MM.1S (cell line): Measurements from ENCODE around the gene MIEF2.

Source experiments
- DNase-seq: peaks from one replicate; pipeline ENCODE4 v3.0.0-alpha.2; 2015
- H2AFZ ChIP-seq: fragments of 300-600 bp; sonication (generic); 2 replicates; pipeline ENCODE4 v1.6.0; 2016; ENCODE audit warnings: antibody characterized with exemption, low read length
- H3F3A ChIP-seq: fragments of 300-600 bp; sonication (generic); 2 replicates; pipeline ENCODE4 v1.6.1; 2016; ENCODE audit warnings: mild to moderate bottlenecking, antibody characterized with exemption, low read length, moderate library complexity, mixed read lengths; ENCODE audit not compliant: insufficient read depth
- H3K27ac ChIP-seq: fragments of 300-600 bp; sonication (generic); 2 replicates; pipeline ENCODE4 v1.5.1; 2016; ENCODE audit warnings: mild to moderate bottlenecking, low read length
- H3K27me3 ChIP-seq: fragments of 300-600 bp; sonication (generic); replicated peaks from 2 replicates; pipeline ENCODE4 v1.6.0; 2016; ENCODE audit warnings: low read length; ENCODE audit not compliant: insufficient read depth
- H3K36me3 ChIP-seq: fragments of 300-600 bp; sonication (generic); replicated peaks from 2 replicates; pipeline ENCODE4 v1.6.1; 2016; ENCODE audit warnings: mild to moderate bottlenecking, low read length, mixed read lengths; ENCODE audit not compliant: insufficient read depth
- H3K4me1 ChIP-seq: fragments of 300-600 bp; sonication (generic); 2 replicates; pipeline ENCODE4 v1.6.1; 2016; ENCODE audit warnings: low read length, mixed read lengths
- H3K4me2 ChIP-seq: fragments of 300-600 bp; sonication (generic); 2 replicates; pipeline ENCODE4 v1.6.0; 2016; ENCODE audit warnings: low read depth, low read length
- H3K4me3 ChIP-seq: fragments of 300-600 bp; sonication (generic); 2 replicates; pipeline ENCODE4 v1.5.1; 2016; ENCODE audit warnings: low read length, mixed read lengths
- H3K79me2 ChIP-seq: fragments of 300-600 bp; sonication (generic); 2 replicates; pipeline ENCODE4 v1.6.1; 2016; ENCODE audit warnings: mixed run types, low read length, mixed read lengths
- H3K9ac ChIP-seq: fragments of 300-600 bp; sonication (generic); 2 replicates; pipeline ENCODE4 v1.6.1; 2016; ENCODE audit warnings: low read length, mixed read lengths
- H3K9me2 ChIP-seq: fragments of 300-600 bp; sonication (generic); replicated peaks from 2 replicates; pipeline ENCODE4 v1.6.1; 2016; ENCODE audit warnings: mild to moderate bottlenecking, low read length, mixed read lengths; ENCODE audit not compliant: insufficient read depth
- H3K9me3 ChIP-seq: fragments of 300-600 bp; sonication (generic); replicated peaks from 2 replicates; pipeline ENCODE4 v1.6.1; 2016; ENCODE audit warnings: mild to moderate bottlenecking, low read length, mixed read lengths; ENCODE audit not compliant: insufficient read depth
- H4K20me1 ChIP-seq: fragments of 300-600 bp; sonication (generic); 2 replicates; pipeline ENCODE4 v1.6.1; 2016; ENCODE audit warnings: mild to moderate bottlenecking, low read length, moderate library complexity, mixed read lengths; ENCODE audit not compliant: insufficient read depth
- EZH2 ChIP-seq: fragments of 300-600 bp; sonication (generic); optimal IDR thresholded peaks from 2 replicates; pipeline ENCODE3; 2017; ENCODE audit warnings: low read depth, mild to moderate bottlenecking, antibody characterized with exemption, low read length, mixed read lengths
- EZH2phosphoT487 ChIP-seq: fragments of 300-600 bp; sonication (generic); IDR thresholded peaks from 2 replicates; pipeline ENCODE4 v1.6.1; 2018; ENCODE audit warnings: antibody characterized with exemption, low read length
- TF ChIP-seq, protein P1 (sequence below): fragments of 300-600 bp; sonication (generic); IDR thresholded peaks from 2 replicates; pipeline ENCODE4 v1.5.1; 2016; ENCODE audit warnings: antibody characterized with exemption, low read length, mixed read lengths

MIEF2 gene

DNA sequence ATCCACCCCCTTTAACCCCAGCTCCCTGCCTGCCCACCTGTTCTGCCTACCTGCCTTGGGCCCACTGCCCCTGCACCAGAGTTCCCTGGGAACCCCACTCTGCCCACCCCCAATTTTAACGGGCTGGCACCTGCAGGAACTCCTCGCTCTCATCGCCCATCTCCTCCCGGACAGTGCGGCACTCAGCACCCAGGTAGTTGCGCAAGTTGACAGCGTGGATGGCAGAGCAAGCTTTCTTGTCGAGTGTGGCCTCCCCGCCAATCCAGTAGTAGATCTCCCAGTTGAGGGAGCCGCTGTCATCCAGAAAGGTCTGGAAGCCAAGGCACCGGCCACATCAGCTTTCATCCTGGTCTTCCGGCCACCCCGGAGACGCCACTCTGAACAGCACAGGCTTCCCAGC is 9.8 kb upstream of the MIEF2 start:
- Histone ChIP-seq H3K36me3 (no peaks in the 10 kb centered on the region; the same call in 1 of the 2 replicates), H3K4me3 (no peak overlapping the region), H3F3A (no peaks in the 10 kb centered on the region), H3K27ac (no peak overlapping the region), H3K9me2 (no peaks in the 10 kb centered on the region), H3K4me2 (no peak overlapping the region), H3K27me3 (no peaks in the 10 kb centered on the region), H3K4me1 (no peaks in the 10 kb centered on the region), H3K9ac (no peak overlapping the region), H2AFZ (no peak overlapping the region), H3K79me2 (peaks cover 6% of the 10 kb centered on the region; the same call in 1 of the 2 replicates), H4K20me1 (peaks cover 3% of the 10 kb centered on the region), H3K9me3 (no peaks in the 10 kb centered on the region)
- DNase-seq, result no peak
- TF ChIP-seq EZH2phosphoT487 (no peak), EZH2 (no peak)
- TF ChIP-seq, protein P1, sequence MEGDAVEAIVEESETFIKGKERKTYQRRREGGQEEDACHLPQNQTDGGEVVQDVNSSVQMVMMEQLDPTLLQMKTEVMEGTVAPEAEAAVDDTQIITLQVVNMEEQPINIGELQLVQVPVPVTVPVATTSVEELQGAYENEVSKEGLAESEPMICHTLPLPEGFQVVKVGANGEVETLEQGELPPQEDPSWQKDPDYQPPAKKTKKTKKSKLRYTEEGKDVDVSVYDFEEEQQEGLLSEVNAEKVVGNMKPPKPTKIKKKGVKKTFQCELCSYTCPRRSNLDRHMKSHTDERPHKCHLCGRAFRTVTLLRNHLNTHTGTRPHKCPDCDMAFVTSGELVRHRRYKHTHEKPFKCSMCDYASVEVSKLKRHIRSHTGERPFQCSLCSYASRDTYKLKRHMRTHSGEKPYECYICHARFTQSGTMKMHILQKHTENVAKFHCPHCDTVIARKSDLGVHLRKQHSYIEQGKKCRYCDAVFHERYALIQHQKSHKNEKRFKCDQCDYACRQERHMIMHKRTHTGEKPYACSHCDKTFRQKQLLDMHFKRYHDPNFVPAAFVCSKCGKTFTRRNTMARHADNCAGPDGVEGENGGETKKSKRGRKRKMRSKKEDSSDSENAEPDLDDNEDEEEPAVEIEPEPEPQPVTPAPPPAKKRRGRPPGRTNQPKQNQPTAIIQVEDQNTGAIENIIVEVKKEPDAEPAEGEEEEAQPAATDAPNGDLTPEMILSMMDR, result no peak

DNA sequence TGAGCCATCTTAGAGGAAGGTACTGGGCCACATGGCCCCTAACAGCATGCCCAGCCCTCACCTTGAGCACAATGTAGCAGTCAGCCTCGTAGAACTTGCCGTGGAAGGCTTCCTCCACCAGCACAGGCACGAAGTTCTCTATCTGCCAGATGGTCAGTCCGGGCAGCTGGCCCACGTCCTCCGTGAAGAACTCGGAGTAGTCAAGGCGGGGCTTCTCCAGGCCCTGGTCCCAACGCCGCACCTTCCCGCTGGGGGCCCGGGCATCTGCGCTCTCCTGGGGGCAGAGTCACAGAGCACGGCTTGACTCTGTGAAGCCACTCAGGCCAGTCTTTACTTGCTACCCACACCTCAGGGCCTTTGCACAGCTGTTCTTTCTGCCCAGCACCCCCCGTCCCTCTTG is 9.3 kb upstream of the MIEF2 start:
- H3K27ac ChIP-seq, result no peak overlapping the region
- H3F3A ChIP-seq, result no peaks in the 10 kb centered on the region
- H3K4me1 ChIP-seq, result no peaks in the 10 kb centered on the region
- no peak overlapping the region for H2AFZ ChIP-seq
- no peaks in the 10 kb centered on the region for H3K27me3 ChIP-seq
- no peak overlapping the region for H3K4me2 ChIP-seq
- no peaks in the 10 kb centered on the region for H3K9me3 ChIP-seq
- no peak for DNase-seq
- no peaks in the 10 kb centered on the region; the same call in 1 of the 2 replicates for H3K36me3 ChIP-seq
- peaks cover 11% of the 10 kb centered on the region for H3K79me2 ChIP-seq
- no peak overlapping the region for H3K4me3 ChIP-seq
- no peak overlapping the region for H3K9ac ChIP-seq
- H3K9me2 ChIP-seq, result no peaks in the 10 kb centered on the region
- TF ChIP-seq EZH2, result no peak
- peaks cover 7% of the 10 kb centered on the region for H4K20me1 ChIP-seq

DNA sequence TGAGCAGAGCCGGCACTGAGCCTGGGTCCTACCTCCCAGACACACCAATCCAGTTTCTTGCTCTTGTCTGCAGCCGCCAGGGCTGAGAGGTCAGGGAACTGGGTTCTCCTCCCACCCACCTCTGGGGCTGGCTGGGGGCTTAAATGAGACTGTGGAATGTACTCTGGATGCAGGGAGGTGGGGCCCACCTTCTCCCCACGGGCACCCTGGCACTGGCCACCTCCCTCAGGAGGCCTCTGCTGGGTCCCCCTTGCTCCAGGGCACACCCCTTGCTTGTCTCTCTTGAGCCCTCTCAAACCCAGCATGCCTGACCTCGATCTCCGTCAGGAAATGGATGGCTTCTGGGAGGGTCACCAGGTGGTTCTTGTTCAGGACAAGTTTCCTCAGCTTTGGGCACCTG is 8.3 kb upstream of the MIEF2 start:
- Histone ChIP-seq H3K4me1 (peaks cover 9% of the 10 kb centered on the region), H3F3A (no peaks in the 10 kb centered on the region), H3K4me3 (no peak overlapping the region), H3K79me2 (peaks cover 20% of the 10 kb centered on the region), H2AFZ (no peak overlapping the region), H3K9me3 (no peaks in the 10 kb centered on the region), H3K9ac (no peak overlapping the region), H3K36me3 (no peaks in the 10 kb centered on the region), H3K4me2 (no peak overlapping the region), H3K27ac (no peak overlapping the region), H4K20me1 (peaks cover 16% of the 10 kb centered on the region), H3K27me3 (no peaks in the 10 kb centered on the region), H3K9me2 (no peaks in the 10 kb centered on the region)
- DNase-seq, result no peak
- TF ChIP-seq EZH2 (no peak), EZH2phosphoT487 (no peak)
- TF ChIP-seq, protein P1, result no peak

DNA sequence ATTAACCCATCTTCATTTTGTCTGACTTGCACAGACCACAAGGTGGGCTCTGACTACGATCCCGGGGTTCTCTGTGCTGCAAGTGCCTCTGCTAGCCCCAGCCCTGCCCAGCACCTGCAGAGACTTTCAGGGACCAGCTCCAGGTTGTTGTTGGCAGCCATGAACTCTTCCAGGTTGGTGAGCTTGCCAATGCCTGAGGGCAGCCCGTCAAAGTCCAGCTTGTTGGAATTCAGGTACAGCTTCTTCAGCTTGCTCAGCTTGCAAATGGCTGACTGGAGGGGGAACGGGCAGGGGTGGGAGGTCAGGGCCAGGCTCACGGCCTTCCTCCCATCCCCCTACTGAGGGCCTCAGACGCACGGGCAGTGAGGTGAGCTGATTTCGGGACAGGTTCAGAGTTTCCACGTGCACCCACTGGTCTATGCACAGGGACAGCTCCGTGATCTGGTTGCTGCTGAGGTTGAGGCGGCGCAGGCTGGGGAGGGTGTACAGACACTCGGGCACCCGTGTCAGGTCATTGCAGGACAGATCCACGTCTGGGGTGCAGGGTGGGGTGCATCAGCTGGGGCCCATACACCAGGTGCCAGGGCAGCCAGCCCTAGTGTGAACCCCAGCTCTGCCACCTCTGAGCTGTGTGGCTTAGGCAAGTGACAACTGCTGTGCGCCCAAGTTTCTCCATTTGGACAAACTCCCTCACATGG is 7.1 kb upstream of the MIEF2 start:
- H3K27ac ChIP-seq, result no peak overlapping the region
- no peaks in the 10 kb centered on the region for H3K27me3 ChIP-seq
- no peak overlapping the region for H3K9ac ChIP-seq
- H3K9me3 ChIP-seq, result no peaks in the 10 kb centered on the region
- H4K20me1 ChIP-seq, result peaks cover 16% of the 10 kb centered on the region
- H3K9me2 ChIP-seq, result no peaks in the 10 kb centered on the region
- H2AFZ ChIP-seq, result no peak overlapping the region
- no peaks in the 10 kb centered on the region for H3K36me3 ChIP-seq
- no peak overlapping the region for H3K4me3 ChIP-seq
- peaks cover 12% of the 10 kb centered on the region for H3K4me1 ChIP-seq
- no peak for DNase-seq
- TF ChIP-seq EZH2phosphoT487 (no peak), EZH2 (no peak)
- TF ChIP-seq, protein P1, result no peak
- peaks cover 30% of the 10 kb centered on the region for H3K79me2 ChIP-seq
- no peak overlapping the region for H3K4me2 ChIP-seq
- H3F3A ChIP-seq, result peaks cover 11% of the 10 kb centered on the region
